ENCODE results near the gene LYRM4.

The LYRM4 gene

GRCh38 chr6:5096482-5096881 is 164.3 kb downstream of the LYRM4 start:
- DNase-seq (ENCODE audit: low read depth, low spot score): no peak
- in situ Hi-C loops (cut with HindIII; ENCODE audit: low sequenced_read_pairs): no loop called here
- H3K4me3 ChIP-seq (ENCODE audit: low read depth, low read length): no peak overlapping the region
- TF ChIP-seq CTCF (IDR thresholded peaks at IDR 0.05; ENCODE audit: low read depth, low read length): no peak

- no peak overlapping the region for H3K4me3 ChIP-seq (ENCODE audit: low read depth, low read length)
- no peak for TF ChIP-seq CTCF (IDR thresholded peaks at IDR 0.05; ENCODE audit: low read depth, low read length)
- peak; percentile 54 for DNase-seq (ENCODE audit: low read depth, low spot score)
- in situ Hi-C loops (cut with HindIII; ENCODE audit: low sequenced_read_pairs): no loop called here
Observed at GRCh38 chr6:5095236-5095635, 165.5 kb downstream of the LYRM4 start.

- in situ Hi-C loops (cut with HindIII; ENCODE audit: low sequenced_read_pairs): no loop called here
Observed at GRCh38 chr6:5094327-5094726, 166.4 kb downstream of the LYRM4 start.

GRCh38 chr6:5093231-5094015 is 167.3 kb downstream of the LYRM4 start:
- no peak for TF ChIP-seq CTCF (IDR thresholded peaks at IDR 0.05; ENCODE audit: low read depth, low read length)
- no peak overlapping the region for H3K4me3 ChIP-seq (ENCODE audit: low read depth, low read length)
- in situ Hi-C loops (cut with HindIII; ENCODE audit: low sequenced_read_pairs): no loop called here
- no peak for DNase-seq (ENCODE audit: low read depth, low spot score)

More at GRCh38 chr6:5094327-5094726, 166.4 kb downstream of the LYRM4 start:
- no peak overlapping the region for H3K4me3 ChIP-seq (ENCODE audit: low read depth, low read length)
- TF ChIP-seq CTCF (IDR thresholded peaks at IDR 0.05; ENCODE audit: low read depth, low read length): no peak
- peak; percentile 94 for DNase-seq (ENCODE audit: low read depth, low spot score)

GRCh38 chr6:5091210-5092069 is 169.3 kb downstream of the LYRM4 start:
- no peak overlapping the region for H3K4me3 ChIP-seq (ENCODE audit: low read depth, low read length)
- no peak for DNase-seq (ENCODE audit: low read depth, low spot score)
- in situ Hi-C loops (cut with HindIII; ENCODE audit: low sequenced_read_pairs): no loop called here
- no peak for TF ChIP-seq CTCF (IDR thresholded peaks at IDR 0.05; ENCODE audit: low read depth, low read length)

- no peak for TF ChIP-seq CTCF (IDR thresholded peaks at IDR 0.05; ENCODE audit: low read depth, low read length)
- H3K4me3 ChIP-seq (ENCODE audit: low read depth, low read length): no peak overlapping the region
- DNase-seq (ENCODE audit: low read depth, low spot score): no peak
- in situ Hi-C loops (cut with HindIII; ENCODE audit: low sequenced_read_pairs): no loop called here
Observed at GRCh38 chr6:5090603-5091002, 170.1 kb downstream of the LYRM4 start.

All from astrocyte of the spinal cord (primary cell).